Stimulated activated naive CD8-positive, alpha-beta T cell treated with anti-CD3 and anti-CD28 coated beads, Interleukin-15, Interleukin-2, amounts not matched to agents 100 ng/mL and 50 ng/mL, for 24 hours (primary cell): ENCODE measurements around the gene ARL10.

Source experiments
- H3K27ac Mint-ChIP-seq: one replicate; pipeline ENCODE4 v1.8.0; 2021; ENCODE audit warnings: mild to moderate bottlenecking, mixed read lengths
- H3K27me3 Mint-ChIP-seq: one replicate; pipeline ENCODE4 v1.8.0; 2021; ENCODE audit warnings: mixed read lengths
- H3K36me3 Mint-ChIP-seq: one replicate; pipeline ENCODE4 v1.8.0; 2021; ENCODE audit warnings: low read depth, mixed read lengths
- H3K4me1 Mint-ChIP-seq: one replicate; pipeline ENCODE4 v1.8.0; 2021; ENCODE audit warnings: low read depth, mixed read lengths
- H3K4me3 Mint-ChIP-seq: one replicate; pipeline ENCODE4 v1.8.0; 2021; ENCODE audit warnings: mild to moderate bottlenecking, mixed read lengths
- H3K9me3 Mint-ChIP-seq: one replicate; pipeline ENCODE4 v1.8.0; 2021; ENCODE audit warnings: mixed read lengths

ARL10 gene

GRCh38 chr5:176381423-176381822, 16.1 kb downstream of the ARL10 start:
- H3K36me3 Mint-ChIP-seq = peaks cover 81% of the 10 kb centered on the region
- no peak overlapping the region for H3K27ac Mint-ChIP-seq
- no peak overlapping the region for H3K4me3 Mint-ChIP-seq
- H3K27me3 Mint-ChIP-seq = no peaks in the 10 kb centered on the region
- peaks cover 9% of the 10 kb centered on the region for H3K4me1 Mint-ChIP-seq
- no peaks in the 10 kb centered on the region for H3K9me3 Mint-ChIP-seq

- peaks cover 82% of the 10 kb centered on the region for H3K36me3 Mint-ChIP-seq
- H3K9me3 Mint-ChIP-seq = no peaks in the 10 kb centered on the region
Measured at GRCh38 chr5:176381979-176382378, 16.7 kb downstream of the ARL10 start.

GRCh38 chr5:176382721-176383120, 17.4 kb downstream of the ARL10 start:
- Mint-ChIP-seq H3K9me3 (no peaks in the 10 kb centered on the region), H3K27me3 (no peaks in the 10 kb centered on the region), H3K27ac (no peak overlapping the region), H3K4me3 (no peak overlapping the region), H3K4me1 (peaks cover 19% of the 10 kb centered on the region), H3K36me3 (peaks cover 88% of the 10 kb centered on the region)

More at GRCh38 chr5:176381979-176382378, 16.7 kb downstream of the ARL10 start:
- Mint-ChIP-seq H3K4me3 (no peak overlapping the region), H3K4me1 (peaks cover 15% of the 10 kb centered on the region), H3K27me3 (no peaks in the 10 kb centered on the region), H3K27ac (no peak overlapping the region)

GRCh38 chr5:176383248-176383905, 18.1 kb downstream of the ARL10 start:
- H3K4me1 Mint-ChIP-seq = peaks cover 23% of the 10 kb centered on the region
- H3K9me3 Mint-ChIP-seq = no peaks in the 10 kb centered on the region
- H3K27me3 Mint-ChIP-seq = no peaks in the 10 kb centered on the region
- peaks cover 86% of the 10 kb centered on the region for H3K36me3 Mint-ChIP-seq
- H3K27ac Mint-ChIP-seq = no peak overlapping the region
- no peak overlapping the region for H3K4me3 Mint-ChIP-seq

GRCh38 chr5:176383961-176384360, 18.7 kb downstream of the ARL10 start:
- no peak overlapping the region for H3K4me3 Mint-ChIP-seq
- peaks cover 86% of the 10 kb centered on the region for H3K36me3 Mint-ChIP-seq
- H3K27me3 Mint-ChIP-seq = no peaks in the 10 kb centered on the region
- no peaks in the 10 kb centered on the region for H3K9me3 Mint-ChIP-seq
- H3K4me1 Mint-ChIP-seq = peaks cover 23% of the 10 kb centered on the region
- H3K27ac Mint-ChIP-seq = no peak overlapping the region

- H3K36me3 Mint-ChIP-seq = peaks cover 87% of the 10 kb centered on the region
- H3K9me3 Mint-ChIP-seq = no peaks in the 10 kb centered on the region
- peaks cover 23% of the 10 kb centered on the region for H3K4me1 Mint-ChIP-seq
- H3K27ac Mint-ChIP-seq = peak overlapping the region; percentile 49
- no peaks in the 10 kb centered on the region for H3K27me3 Mint-ChIP-seq
- no peak overlapping the region for H3K4me3 Mint-ChIP-seq
Measured at GRCh38 chr5:176384366-176384930, 19.2 kb downstream of the ARL10 start.

- Mint-ChIP-seq H3K4me1 (peaks cover 27% of the 10 kb centered on the region), H3K27ac (peak overlapping the region; percentile 49), H3K4me3 (no peak overlapping the region), H3K27me3 (no peaks in the 10 kb centered on the region), H3K9me3 (no peaks in the 10 kb centered on the region), H3K36me3 (peaks cover 85% of the 10 kb centered on the region)
Measured at GRCh38 chr5:176384991-176385390, 19.7 kb downstream of the ARL10 start.

GRCh38 chr5:176386491-176386890, 21.2 kb downstream of the ARL10 start:
- peaks cover 87% of the 10 kb centered on the region for H3K36me3 Mint-ChIP-seq
- no peaks in the 10 kb centered on the region for H3K27me3 Mint-ChIP-seq
- H3K4me3 Mint-ChIP-seq = peak overlapping the region; percentile 96
- peak overlapping the region; percentile 99 for H3K27ac Mint-ChIP-seq
- H3K9me3 Mint-ChIP-seq = no peaks in the 10 kb centered on the region
- H3K4me1 Mint-ChIP-seq = peaks cover 27% of the 10 kb centered on the region

GRCh38 chr5:176387384-176387925, 22.2 kb downstream of the ARL10 start:
- H3K36me3 Mint-ChIP-seq = peaks cover 82% of the 10 kb centered on the region
- no peaks in the 10 kb centered on the region for H3K27me3 Mint-ChIP-seq
- H3K4me3 Mint-ChIP-seq = peak overlapping the region; percentile 96
- peak overlapping the region; percentile 99 for H3K27ac Mint-ChIP-seq
- H3K9me3 Mint-ChIP-seq = no peaks in the 10 kb centered on the region
- peaks cover 27% of the 10 kb centered on the region for H3K4me1 Mint-ChIP-seq

GRCh38 chr5:176388003-176388443, 22.7 kb downstream of the ARL10 start:
- peaks cover 27% of the 10 kb centered on the region for H3K4me1 Mint-ChIP-seq
- no peaks in the 10 kb centered on the region for H3K27me3 Mint-ChIP-seq
- H3K9me3 Mint-ChIP-seq = no peaks in the 10 kb centered on the region
- H3K27ac Mint-ChIP-seq = peak overlapping the region; percentile 99
- H3K36me3 Mint-ChIP-seq = peaks cover 78% of the 10 kb centered on the region
- peak overlapping the region; percentile 96 for H3K4me3 Mint-ChIP-seq

- peaks cover 27% of the 10 kb centered on the region for H3K4me1 Mint-ChIP-seq
- H3K9me3 Mint-ChIP-seq = no peaks in the 10 kb centered on the region
- H3K27me3 Mint-ChIP-seq = no peaks in the 10 kb centered on the region
- peak within 1 kb of the TSS; percentile 99 for H3K27ac Mint-ChIP-seq
- peak within 1 kb of the TSS; percentile 96 for H3K4me3 Mint-ChIP-seq
- peaks cover 75% of the 10 kb centered on the region for H3K36me3 Mint-ChIP-seq
Measured at GRCh38 chr5:176388444-176389134, 23.3 kb downstream of the ARL10 start, which contains the start of the genes HIGD2A and NOP16. TSS of gene HIGD2A (plus strand) at chr5:176388751. CDS start at chr5:176388820, 69 bp downstream. TSS of gene NOP16 (minus strand) at chr5:176388598. CDS start at chr5:176388539, 59 bp downstream.

GRCh38 chr5:176389135-176390123, 24.1 kb downstream of the ARL10 start:
- Mint-ChIP-seq H3K9me3 (no peaks in the 10 kb centered on the region), H3K4me1 (peaks cover 27% of the 10 kb centered on the region), H3K27ac (peak overlapping the region; percentile 99), H3K27me3 (no peaks in the 10 kb centered on the region), H3K4me3 (peak overlapping the region; percentile 96), H3K36me3 (peaks cover 66% of the 10 kb centered on the region)

- peaks cover 46% of the 10 kb centered on the region for H3K36me3 Mint-ChIP-seq
- H3K27ac Mint-ChIP-seq = no peak overlapping the region
- H3K4me1 Mint-ChIP-seq = peaks cover 17% of the 10 kb centered on the region
- H3K27me3 Mint-ChIP-seq = no peaks in the 10 kb centered on the region
- H3K4me3 Mint-ChIP-seq = no peak overlapping the region
- H3K9me3 Mint-ChIP-seq = no peaks in the 10 kb centered on the region
Measured at GRCh38 chr5:176391479-176391878, 26.2 kb downstream of the ARL10 start.

- Mint-ChIP-seq H3K36me3 (peaks cover 40% of the 10 kb centered on the region), H3K27ac (no peak overlapping the region), H3K4me3 (no peak overlapping the region)
Measured at GRCh38 chr5:176391999-176392398, 26.7 kb downstream of the ARL10 start.

More at GRCh38 chr5:176391999-176392398, 26.7 kb downstream of the ARL10 start:
- Mint-ChIP-seq H3K4me1 (peaks cover 12% of the 10 kb centered on the region), H3K9me3 (no peaks in the 10 kb centered on the region), H3K27me3 (no peaks in the 10 kb centered on the region)
